K562 (cell line): Measurements from ENCODE around the gene CFD. TPM values are rescaled to one million over a fixed set of nuclear protein-coding genes. Genes with fewer than 3 reads are reported as not detected.

Experiments
- BRD9 ChIP-seq: fragments of 450-650 bp; IDR thresholded peaks from 2 replicates; pipeline ENCODE4 v1.6.1; 2018; ENCODE audit warnings: low read depth; ENCODE audit not compliant: partially characterized antibody
- CSDE1 ChIP-seq, 2 experiments: fragments of 450-650 bp; IDR thresholded peaks; 2 replicates each; pipeline ENCODE4 v1.6.1; 2016; ENCODE audit warnings: mild to moderate bottlenecking in 1 of 2
- FOXP1 ChIP-seq: sonication (generic); formaldehyde crosslinking; IDR thresholded peaks from 2 replicates; pipeline ENCODE4 v1.8.0; 2022; ENCODE audit warnings: mild to moderate bottlenecking, missing genetic modification reagents
- HCFC1 ChIP-seq: IDR thresholded peaks from 2 replicates; pipeline ENCODE4 v1.6.1; 2012; ENCODE audit warnings: low read depth, low read length, improper control_type of control experiment
- HDAC1 ChIP-seq, 2 experiments: fragments of 450-650 bp; IDR thresholded peaks; 2 replicates each; pipeline ENCODE4 v1.6.1; 2016 to 2017; ENCODE audit warnings: inconsistent platforms in 1 of 2, mild to moderate bottlenecking in 1 of 2, moderate library complexity in 1 of 2
- ILK ChIP-seq: fragments of 450-650 bp; IDR thresholded peaks from 2 replicates; pipeline ENCODE4 v1.6.1; 2016; ENCODE audit warnings: missing genetic modification characterization, low read depth, mild to moderate bottlenecking, missing compliant biosample characterization, moderate library complexity, borderline replicate concordance
- MCM2 ChIP-seq: fragments of 450-650 bp; IDR thresholded peaks from 2 replicates; pipeline ENCODE4 v1.6.1; 2017; ENCODE audit warnings: low read depth, mild to moderate bottlenecking
- MEF2D ChIP-seq: conservative IDR thresholded peaks from 2 replicates; pipeline ENCODE4 v1.6.1; 2016; ENCODE audit warnings: low read depth, missing genetic modification characterization, missing compliant biosample characterization
- MXI1 ChIP-seq: IDR thresholded peaks from 2 replicates; pipeline ENCODE4 v1.6.1; 2011; ENCODE audit warnings: low read depth, mild to moderate bottlenecking, improper control_type of control experiment, low read length
- NFRKB ChIP-seq: fragments of 450-650 bp; IDR thresholded peaks from 2 replicates; pipeline ENCODE4 v1.6.1; 2016; ENCODE audit warnings: low read depth
- POU5F1 ChIP-seq: fragments of 150-350 bp; IDR thresholded peaks from 2 replicates; pipeline ENCODE4 v1.6.1; 2014; ENCODE audit warnings: borderline replicate concordance, low read length, low read depth, mild to moderate bottlenecking; ENCODE audit not compliant: partially characterized antibody
- PRMT5 ChIP-seq: sonication (generic); formaldehyde crosslinking; IDR thresholded peaks from 2 replicates; pipeline ENCODE4 v1.5.0; 2020; ENCODE audit warnings: missing genetic modification reagents
- SMARCA4 ChIP-seq: fragments of 450-650 bp; IDR thresholded peaks from 2 replicates; pipeline ENCODE4 v1.6.1; 2016
- SPI1 ChIP-seq: IDR thresholded peaks from 2 replicates; pipeline ENCODE4 v1.6.1; 2011; ENCODE audit warnings: low read depth, low read length, control low read depth, borderline replicate concordance
- TRIM24 ChIP-seq, 2 experiments: fragments of 450-650 bp; IDR thresholded peaks; 2 replicates each; pipeline ENCODE4 v1.6.1; 2016
- ZBTB8A ChIP-seq: fragments of 450-650 bp; IDR thresholded peaks from 2 replicates; pipeline ENCODE4 v1.6.1; 2018; ENCODE audit warnings: mild to moderate bottlenecking, moderate library complexity; ENCODE audit not compliant: partially characterized antibody
- ZNF134 ChIP-seq: fragments of 250-450 bp; sonication (Bioruptor Pico); conservative IDR thresholded peaks from 2 replicates; pipeline ENCODE4 v1.4.0; 2020
- ZNF263 ChIP-seq: sonication (generic); formaldehyde crosslinking; IDR thresholded peaks from 2 replicates; pipeline ENCODE4 v1.8.0; 2022; ENCODE audit warnings: mild to moderate bottlenecking, missing genetic modification reagents, borderline replicate concordance
- ZNF561 ChIP-seq: fragments of 450-650 bp; formaldehyde crosslinking; conservative IDR thresholded peaks from 2 replicates; pipeline ENCODE4 v1.4.0; 2020; ENCODE audit warnings: mild to moderate bottlenecking, moderate library complexity
- ZNF778 ChIP-seq: fragments of 450-650 bp; formaldehyde crosslinking; IDR thresholded peaks from 2 replicates; pipeline ENCODE4 v1.4.0; 2020; ENCODE audit warnings: mild to moderate bottlenecking, moderate library complexity
- polyA plus RNA-seq, 8 experiments: library from polyadenylated mRNA; depleted of rRNA in 4 of 8; stranded (reverse) in 5 of 8; unstranded in 3 of 8; fragments of >200 nt; fragmentation: Nextera tagmentation in 2 of 8; fragmentation: Illumina TruSeq in 1 of 8; extraction: Ambion mirVana in 2 of 8; extraction: Trizol in 1 of 8; gene quantifications; 2 replicates each; pipeline versions ENCODE4 v1.2.1 to v1.2.3, GENCODE V29; 2011 to 2014; ENCODE audit warnings: inconsistent platforms in 1 of 8, missing spikeins in 1 of 8
- total RNA-seq, 7 experiments: library from RNA; depleted of rRNA in 6 of 7; stranded (reverse); fragments of >200 nt in 6 of 7; fragmentation: Illumina TruSeq in 2 of 7; extraction: Trizol in 2 of 7; gene quantifications; 2 replicates each; pipeline versions ENCODE4 v1.2.1 to v1.2.3, GENCODE V29; 2011 to 2021; ENCODE audit warnings: low replicate concordance in 1 of 7
- TF ChIP-seq, protein P1 (sequence below), 3 experiments: fragments of 200-800 bp in 1 of 3; sonication (Bioruptor generic) in 1 of 3; sonication (generic) in 1 of 3; formaldehyde crosslinking in 1 of 3; IDR thresholded peaks; 2 replicates each; pipeline versions ENCODE4 v1.6.1 to v1.8.0; 2016 to 2022; ENCODE audit warnings: mild to moderate bottlenecking in 2 of 3, missing compliant biosample characterization in 2 of 3, missing genetic modification characterization in 2 of 3, missing genetic modification reagents in 1 of 3
- TF ChIP-seq, protein P2 (sequence below): sonication (generic); formaldehyde crosslinking; IDR thresholded peaks from 2 replicates; pipeline ENCODE4 v1.9.0; 2022; ENCODE audit warnings: mild to moderate bottlenecking, missing genetic modification reagents
- TF ChIP-seq, protein P3 (sequence below): fragments of 250-450 bp; sonication (Bioruptor Pico); IDR thresholded peaks from 2 replicates; pipeline ENCODE4 v1.5.0; 2021
- TF ChIP-seq, protein P4 (sequence below): sonication (generic); formaldehyde crosslinking; IDR thresholded peaks from 2 replicates; pipeline ENCODE4 v1.8.1; 2023; ENCODE audit warnings: mild to moderate bottlenecking, missing genetic modification reagents

The CFD gene
- total and polyA plus RNA-seq, 9 of the 15 experiments (the other 6 are each of a cell fraction or from before 2014, with no cell fraction given) = 0.52 to 59.4 (median 7.6) TPM

DNA sequence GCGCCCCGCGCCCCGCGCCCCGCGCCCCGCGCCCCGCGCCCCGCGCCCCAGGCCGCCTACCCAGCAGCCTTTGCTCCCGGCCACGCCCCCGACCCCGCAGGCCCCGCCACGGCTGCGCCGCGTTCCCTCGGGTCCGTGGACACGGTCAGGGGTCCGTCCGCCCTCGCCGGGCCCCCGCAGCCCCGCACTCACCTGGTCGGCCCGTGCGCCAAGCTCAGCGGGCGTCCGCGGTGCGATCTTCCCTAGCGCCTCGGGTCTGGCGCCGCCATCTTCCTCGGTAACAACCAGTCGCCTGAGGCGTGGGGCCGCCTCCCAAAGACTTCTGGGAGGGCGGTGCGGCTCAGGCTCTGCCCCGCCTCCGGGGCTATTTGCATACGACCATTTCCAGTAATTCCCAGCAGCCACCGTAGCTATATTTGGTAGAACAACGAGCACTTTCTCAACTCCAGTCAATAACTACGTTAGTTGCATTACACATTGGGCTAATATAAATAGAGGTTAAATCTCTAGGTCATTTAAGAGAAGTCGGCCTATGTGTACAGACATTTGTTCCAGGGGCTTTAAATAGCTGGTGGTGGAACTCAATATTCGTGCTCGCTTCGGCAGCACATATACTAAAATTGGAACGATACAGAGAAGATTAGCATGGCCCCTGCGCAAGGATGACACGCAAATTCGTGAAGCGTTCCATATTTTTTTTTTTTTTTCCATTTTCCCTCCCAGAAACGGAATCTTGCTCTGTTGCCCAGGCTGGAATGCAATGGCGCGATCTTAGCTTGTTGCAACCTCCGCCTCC, 33.6 kb downstream of the CFD start, which contains the start of the genes MED16 and RNU6-9 (continued):
- TF ChIP-seq MXI1 (peak; percentile 47; the same call in 1 of the 2 replicates), PRMT5 (CRISPR knock-in tag) (no peak), ILK (tag) (no peak), TRIM24 (IDR thresholded peaks at IDR 0.05) (peak in 1 of 2 experiments; percentile 8; a peak in 1 of 4 replicates), HDAC1 (IDR thresholded peaks at IDR 0.05) (0 out of 4 replicates have a peak, but pooled peaks of 1 of the 2 experiments have one; percentile 26), MEF2D (tag) (0 out of 2 replicates have a peak, but pooled peaks have one; percentile 49), NFRKB (peak; percentile 25; the same call in 1 of the 2 replicates), HCFC1 (0 out of 2 replicates have a peak, but pooled peaks have one; percentile 43), FOXP1 (CRISPR knock-in tag) (peak; percentile 35; the same call in 1 of the 2 replicates), ZNF778 (CRISPR knock-in tag) (no peak), SPI1 (no peak), SMARCA4 (no peak), CSDE1 (IDR thresholded peaks at IDR 0.05) (peak in 1 of 2 experiments; percentile 67; a peak in 1 of 4 replicates), BRD9 (peak; percentile 94), ZNF561 (CRISPR knock-in tag) (no peak), POU5F1 (no peak), MCM2 (no peak), ZBTB8A (no peak), ZNF134 (CRISPR knock-in tag) (no peak), ZNF263 (CRISPR knock-in tag) (peak; percentile 68; the same call in 1 of the 2 replicates)
- TF ChIP-seq, protein P1, sequence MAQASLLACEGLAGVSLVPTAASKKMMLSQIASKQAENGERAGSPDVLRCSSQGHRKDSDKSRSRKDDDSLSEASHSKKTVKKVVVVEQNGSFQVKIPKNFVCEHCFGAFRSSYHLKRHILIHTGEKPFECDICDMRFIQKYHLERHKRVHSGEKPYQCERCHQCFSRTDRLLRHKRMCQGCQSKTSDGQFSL (CRISPR knock-in tag; IDR thresholded peaks at IDR 0.05) = peak; percentile 39; the same call in 1 of the 2 replicates
- TF ChIP-seq, protein P1 (tag; IDR thresholded peaks at IDR 0.05) = no peak
- TF ChIP-seq, protein P2, sequence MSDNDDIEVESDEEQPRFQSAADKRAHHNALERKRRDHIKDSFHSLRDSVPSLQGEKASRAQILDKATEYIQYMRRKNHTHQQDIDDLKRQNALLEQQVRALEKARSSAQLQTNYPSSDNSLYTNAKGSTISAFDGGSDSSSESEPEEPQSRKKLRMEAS (CRISPR knock-in tag) = peak; percentile 30; the same call in 1 of the 2 replicates
- TF ChIP-seq, protein P3, sequence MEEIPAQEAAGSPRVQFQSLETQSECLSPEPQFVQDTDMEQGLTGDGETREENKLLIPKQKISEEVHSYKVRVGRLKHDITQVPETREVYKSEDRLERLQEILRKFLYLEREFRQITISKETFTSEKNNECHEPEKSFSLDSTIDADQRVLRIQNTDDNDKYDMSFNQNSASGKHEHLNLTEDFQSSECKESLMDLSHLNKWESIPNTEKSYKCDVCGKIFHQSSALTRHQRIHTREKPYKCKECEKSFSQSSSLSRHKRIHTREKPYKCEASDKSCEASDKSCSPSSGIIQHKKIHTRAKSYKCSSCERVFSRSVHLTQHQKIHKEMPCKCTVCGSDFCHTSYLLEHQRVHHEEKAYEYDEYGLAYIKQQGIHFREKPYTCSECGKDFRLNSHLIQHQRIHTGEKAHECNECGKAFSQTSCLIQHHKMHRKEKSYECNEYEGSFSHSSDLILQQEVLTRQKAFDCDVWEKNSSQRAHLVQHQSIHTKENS (CRISPR knock-in tag) = no peak
- TF ChIP-seq, protein P4, sequence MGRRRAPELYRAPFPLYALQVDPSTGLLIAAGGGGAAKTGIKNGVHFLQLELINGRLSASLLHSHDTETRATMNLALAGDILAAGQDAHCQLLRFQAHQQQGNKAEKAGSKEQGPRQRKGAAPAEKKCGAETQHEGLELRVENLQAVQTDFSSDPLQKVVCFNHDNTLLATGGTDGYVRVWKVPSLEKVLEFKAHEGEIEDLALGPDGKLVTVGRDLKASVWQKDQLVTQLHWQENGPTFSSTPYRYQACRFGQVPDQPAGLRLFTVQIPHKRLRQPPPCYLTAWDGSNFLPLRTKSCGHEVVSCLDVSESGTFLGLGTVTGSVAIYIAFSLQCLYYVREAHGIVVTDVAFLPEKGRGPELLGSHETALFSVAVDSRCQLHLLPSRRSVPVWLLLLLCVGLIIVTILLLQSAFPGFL (CRISPR knock-in tag) = 0 out of 2 replicates have a peak, but pooled peaks have one; percentile 74
